ENCODE results near the gene C3orf38. TPM values are rescaled to one million over a fixed set of nuclear protein-coding genes. Genes with fewer than 3 reads are reported as not detected.

C3orf38 gene
- 15.3 and 16.5 TPM in 2 replicates for total RNA-seq

DNA sequence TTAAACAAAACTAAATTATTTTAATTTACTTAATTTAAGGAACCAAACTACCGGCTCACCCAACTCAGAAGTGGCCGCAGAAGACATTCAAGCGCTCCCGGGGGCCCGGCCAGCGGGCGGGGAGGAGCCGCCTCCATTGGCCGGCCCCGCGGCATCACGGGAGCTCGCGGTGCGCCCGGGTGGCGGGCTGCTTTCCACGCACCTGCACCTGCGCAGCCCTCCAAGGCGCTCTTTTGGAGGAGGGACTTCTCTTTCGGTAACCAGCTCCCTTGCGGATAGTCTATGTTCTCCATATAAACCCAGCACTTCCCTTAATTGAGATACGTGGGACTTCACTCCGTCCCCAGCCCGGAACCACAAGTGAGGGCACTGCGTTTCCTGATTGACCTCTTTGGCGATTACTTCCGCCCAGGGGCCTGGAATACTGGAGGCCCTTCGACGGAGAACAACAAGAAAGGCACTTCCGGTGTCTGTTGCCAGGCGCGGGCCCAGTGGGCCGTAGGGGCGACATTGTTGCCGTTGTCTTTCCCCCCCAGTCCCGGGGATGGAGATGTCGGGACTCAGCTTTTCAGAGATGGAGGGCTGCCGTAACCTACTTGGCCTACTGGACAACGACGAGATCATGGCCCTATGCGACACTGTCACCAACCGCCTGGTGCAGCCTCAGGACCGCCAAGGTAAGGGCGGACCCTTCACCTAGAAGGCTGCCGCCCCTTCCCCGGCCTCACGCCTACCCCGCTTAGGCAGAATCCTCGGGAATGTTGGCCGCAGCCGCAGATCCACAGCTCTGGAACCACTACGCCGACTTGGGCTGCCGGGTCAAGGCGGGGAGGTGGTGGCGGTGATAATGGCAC is at the start of gene C3orf38:
Gene C3orf38, plus strand, starts transcription at position 451 of the 854 bp plus-strand sequence. Its CDS starts 94 bp downstream, at position 545.
- TF ChIP-seq, protein P1, sequence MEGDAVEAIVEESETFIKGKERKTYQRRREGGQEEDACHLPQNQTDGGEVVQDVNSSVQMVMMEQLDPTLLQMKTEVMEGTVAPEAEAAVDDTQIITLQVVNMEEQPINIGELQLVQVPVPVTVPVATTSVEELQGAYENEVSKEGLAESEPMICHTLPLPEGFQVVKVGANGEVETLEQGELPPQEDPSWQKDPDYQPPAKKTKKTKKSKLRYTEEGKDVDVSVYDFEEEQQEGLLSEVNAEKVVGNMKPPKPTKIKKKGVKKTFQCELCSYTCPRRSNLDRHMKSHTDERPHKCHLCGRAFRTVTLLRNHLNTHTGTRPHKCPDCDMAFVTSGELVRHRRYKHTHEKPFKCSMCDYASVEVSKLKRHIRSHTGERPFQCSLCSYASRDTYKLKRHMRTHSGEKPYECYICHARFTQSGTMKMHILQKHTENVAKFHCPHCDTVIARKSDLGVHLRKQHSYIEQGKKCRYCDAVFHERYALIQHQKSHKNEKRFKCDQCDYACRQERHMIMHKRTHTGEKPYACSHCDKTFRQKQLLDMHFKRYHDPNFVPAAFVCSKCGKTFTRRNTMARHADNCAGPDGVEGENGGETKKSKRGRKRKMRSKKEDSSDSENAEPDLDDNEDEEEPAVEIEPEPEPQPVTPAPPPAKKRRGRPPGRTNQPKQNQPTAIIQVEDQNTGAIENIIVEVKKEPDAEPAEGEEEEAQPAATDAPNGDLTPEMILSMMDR (conservative IDR thresholded peaks at IDR 0.05; ENCODE audit: low read depth, low read length): no peak

DNA sequence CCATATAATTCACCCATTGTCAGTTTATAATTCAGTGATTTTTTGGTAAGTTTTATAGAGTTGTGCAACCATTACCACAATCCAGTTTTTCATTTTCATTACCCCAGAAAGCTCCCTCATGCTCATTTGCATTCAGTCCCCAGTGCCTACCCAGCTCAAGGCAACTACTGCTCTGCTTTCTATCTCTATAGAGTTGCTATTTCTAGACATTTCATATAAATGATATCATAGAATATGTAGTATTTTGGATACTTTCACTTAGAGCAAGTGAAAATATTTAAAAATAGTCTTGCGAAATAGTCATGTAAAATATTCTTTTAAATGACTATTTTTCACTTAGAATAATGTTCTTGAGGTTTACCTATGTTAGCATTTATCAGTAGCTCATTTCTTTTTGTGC is 48.6 kb upstream of the C3orf38 start:
- H3K4me3 ChIP-seq (ENCODE audit: low read depth, low read length): no peak overlapping the region
- TF ChIP-seq, protein P1 (conservative IDR thresholded peaks at IDR 0.05; ENCODE audit: low read depth, low read length): no peak
- no peak for DNase-seq (ENCODE audit: low read depth)

More for the DNA sequence above, at the start of gene C3orf38:
- peak within 1 kb of the TSS; percentile 99 for H3K4me3 ChIP-seq (ENCODE audit: low read depth, low read length)
- DNase-seq (ENCODE audit: low read depth): peak; percentile 68

DNA sequence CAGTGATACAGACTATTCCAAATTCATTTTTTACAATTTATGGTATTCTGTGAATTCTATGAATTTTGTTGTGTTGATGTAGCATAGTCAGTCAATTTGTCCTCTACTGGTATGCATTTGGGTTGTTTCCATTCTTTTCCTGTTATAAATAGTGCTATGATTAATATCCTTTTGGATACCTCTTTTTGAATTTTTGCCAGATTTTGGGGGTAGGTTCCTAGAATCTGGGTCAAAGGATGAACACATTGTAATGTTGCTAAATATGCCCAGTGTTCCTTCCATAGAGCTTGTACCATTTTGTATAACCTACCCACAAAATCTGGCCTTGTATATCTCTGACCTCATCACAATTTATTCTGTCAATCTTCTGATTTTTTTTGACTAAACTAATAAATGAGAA is 44.4 kb upstream of the C3orf38 start:
- DNase-seq (ENCODE audit: low read depth): no peak
- H3K4me3 ChIP-seq (ENCODE audit: low read depth, low read length): no peak overlapping the region
- TF ChIP-seq, protein P1 (conservative IDR thresholded peaks at IDR 0.05; ENCODE audit: low read depth, low read length): no peak

DNA sequence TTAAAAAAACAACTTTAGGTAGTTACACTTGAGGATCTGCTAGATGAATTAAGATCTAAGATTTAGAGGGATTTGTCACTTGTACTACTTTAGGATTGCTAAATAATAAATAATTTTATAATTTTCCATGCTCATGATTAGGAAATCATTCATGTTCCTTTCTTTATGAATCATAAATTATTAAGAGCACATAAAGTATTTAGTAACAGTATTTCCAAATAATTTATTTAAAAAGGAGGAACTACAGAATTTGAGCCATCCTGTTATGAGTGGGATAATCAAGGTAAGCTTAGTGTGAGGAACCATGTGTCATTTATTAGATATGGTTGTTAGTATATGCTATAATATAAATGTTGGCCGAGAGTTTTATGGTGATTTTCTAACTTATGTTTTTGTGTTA is 37.5 kb upstream of the C3orf38 start:
- no peak for DNase-seq (ENCODE audit: low read depth)
- TF ChIP-seq, protein P1 (conservative IDR thresholded peaks at IDR 0.05; ENCODE audit: low read depth, low read length): no peak
- no peak overlapping the region for H3K4me3 ChIP-seq (ENCODE audit: low read depth, low read length)

DNA sequence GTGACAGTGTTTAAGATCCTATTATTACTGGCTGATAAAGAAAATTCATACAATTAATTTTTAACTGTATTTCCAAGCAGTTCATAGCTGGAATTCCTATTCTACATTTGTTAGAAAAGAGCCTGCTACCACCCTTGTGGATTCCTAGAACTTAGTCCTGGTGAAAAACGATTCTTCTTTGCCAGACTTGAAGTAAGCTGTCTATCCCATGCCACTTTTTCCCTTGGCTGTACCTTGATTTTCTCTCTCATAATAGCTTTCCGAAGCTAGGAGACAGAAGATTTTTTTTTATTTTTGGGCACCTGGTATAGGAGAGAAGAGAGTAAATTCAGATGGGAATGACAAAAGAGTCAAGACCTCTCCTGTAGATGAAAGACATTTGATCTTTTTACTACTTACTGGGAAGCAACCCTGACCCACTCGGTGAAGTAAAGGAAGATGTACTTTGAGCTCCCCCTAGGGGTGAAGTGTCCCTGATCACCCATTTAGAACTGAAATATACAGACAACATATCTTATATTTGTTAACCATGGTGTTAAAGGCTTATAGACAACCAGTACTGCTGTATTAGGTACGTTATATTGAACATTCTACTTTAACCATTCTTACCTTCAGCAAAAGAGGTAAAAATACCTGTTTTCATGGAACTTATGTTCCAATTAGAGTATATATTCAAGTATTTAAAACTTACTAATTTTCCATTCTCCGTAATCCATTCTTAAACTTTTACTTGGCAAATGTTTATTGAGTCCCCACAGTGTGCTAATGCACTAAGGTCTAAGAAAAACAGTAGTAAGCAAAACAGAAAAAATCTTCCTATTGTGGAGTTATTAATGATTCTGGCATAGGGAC is 36.2 kb upstream of the C3orf38 start:
- H3K4me3 ChIP-seq (ENCODE audit: low read depth, low read length): no peak overlapping the region
- TF ChIP-seq, protein P1 (conservative IDR thresholded peaks at IDR 0.05; ENCODE audit: low read depth, low read length): peak; percentile 79
- DNase-seq (ENCODE audit: low read depth): peak; percentile 38

DNA sequence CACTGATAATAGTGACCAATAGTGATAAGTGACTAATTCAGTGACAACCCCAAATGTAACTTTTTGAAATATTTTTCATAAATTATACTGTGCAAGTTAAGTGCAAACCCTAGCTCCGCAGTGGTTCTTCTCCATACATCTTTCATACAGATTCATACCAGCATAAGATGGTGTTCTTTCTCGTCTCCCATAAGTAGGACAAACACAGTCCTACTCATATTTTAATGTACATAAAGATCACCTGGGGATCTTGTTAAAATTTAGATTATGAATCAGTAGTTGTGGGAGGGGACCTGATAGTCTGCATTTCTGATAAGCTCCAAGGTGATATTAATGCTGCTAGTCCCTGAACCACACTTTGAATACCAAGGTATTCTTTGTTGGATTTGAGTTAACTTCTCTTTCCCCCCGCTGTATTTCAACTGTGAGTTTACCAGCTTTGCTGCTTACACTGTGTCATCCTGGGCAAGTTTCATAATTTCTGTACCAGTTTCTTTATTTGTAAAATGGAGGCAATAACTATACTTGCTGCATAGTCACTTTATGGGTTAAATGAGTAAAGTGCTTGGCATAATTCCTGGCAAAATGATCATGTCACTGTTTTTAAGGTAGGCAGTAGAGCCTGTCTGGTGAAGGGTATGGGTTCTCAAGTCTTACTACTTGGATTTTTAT is 34.7 kb upstream of the C3orf38 start:
- H3K4me3 ChIP-seq (ENCODE audit: low read depth, low read length): no peak overlapping the region
- DNase-seq (ENCODE audit: low read depth): no peak
- TF ChIP-seq, protein P1 (conservative IDR thresholded peaks at IDR 0.05; ENCODE audit: low read depth, low read length): no peak
